ENCODE data around the gene LIX1L.

Gene LIX1L

GRCh38 chr1:145891587-145892485 is 66.0 kb downstream of the LIX1L start:
- DNase-seq = peak; percentile 81

GRCh38 chr1:145891143-145891542 is 66.7 kb downstream of the LIX1L start:
- DNase-seq = no peak

GRCh38 chr1:145889722-145890121 is 68.1 kb downstream of the LIX1L start:
- no peak for DNase-seq

- DNase-seq = no peak
These were observed 70.2 kb downstream of the LIX1L start for GRCh38 chr1:145887631-145888030.

GRCh38 chr1:145886816-145887215 is 71.0 kb downstream of the LIX1L start:
- DNase-seq = no peak

- no peak for DNase-seq
These were observed 71.4 kb downstream of the LIX1L start for GRCh38 chr1:145886390-145886789.

- DNase-seq = peak; percentile 95
These were observed 72.0 kb downstream of the LIX1L start, which contains the start of gene ANKRD35 for GRCh38 chr1:145885738-145886287. Gene ANKRD35, minus strand, starts transcription at chr1:145885866. Its CDS starts 108 bp downstream, at chr1:145885758.

- no peak for DNase-seq
These were observed 73.1 kb downstream of the LIX1L start for GRCh38 chr1:145884675-145885074.
